GM10266 (cell line): ENCODE measurements around the gene HS6ST3.
"Not testable (repeated sequence)": the region's sequence is repeated elsewhere in the genome, so short reads cannot be mapped to it uniquely, and the experiment has no call there.

Experiments
- DNase-seq: peaks from one replicate; pipeline ENCODE4 v3.0.0; 2012; ENCODE audit errors: extremely low spot score
- CTCF ChIP-seq: IDR thresholded peaks from 2 replicates; pipeline ENCODE4 v1.5.1; 2012; ENCODE audit warnings: mild to moderate bottlenecking, low read depth; ENCODE audit not compliant: control insufficient read depth, insufficient read depth; ENCODE audit errors: missing control alignments

The HS6ST3 gene

GRCh38 chr13:96771486-96772367 lies 681.8 kb downstream of the HS6ST3 start:
- no peak for TF ChIP-seq CTCF
- peak; percentile 9 for DNase-seq

- TF ChIP-seq CTCF, result no peak
- no peak for DNase-seq
Measured at GRCh38 chr13:96772426-96772825, 682.5 kb downstream of the HS6ST3 start.

GRCh38 chr13:96778302-96778701 lies 688.4 kb downstream of the HS6ST3 start:
- not testable (repeated sequence) for DNase-seq

GRCh38 chr13:96779691-96780090 lies 689.8 kb downstream of the HS6ST3 start:
- no peak for TF ChIP-seq CTCF
- DNase-seq, result no peak

- DNase-seq, result no peak
- no peak for TF ChIP-seq CTCF
Measured at GRCh38 chr13:96780105-96780504, 690.2 kb downstream of the HS6ST3 start.

GRCh38 chr13:96781141-96781540 lies 691.2 kb downstream of the HS6ST3 start:
- DNase-seq, result no peak
- TF ChIP-seq CTCF, result no peak

GRCh38 chr13:96782186-96782585 lies 692.3 kb downstream of the HS6ST3 start:
- no peak for TF ChIP-seq CTCF
- DNase-seq, result no peak
